ENCODE data around the gene C19orf67.

Gene C19orf67

DNA sequence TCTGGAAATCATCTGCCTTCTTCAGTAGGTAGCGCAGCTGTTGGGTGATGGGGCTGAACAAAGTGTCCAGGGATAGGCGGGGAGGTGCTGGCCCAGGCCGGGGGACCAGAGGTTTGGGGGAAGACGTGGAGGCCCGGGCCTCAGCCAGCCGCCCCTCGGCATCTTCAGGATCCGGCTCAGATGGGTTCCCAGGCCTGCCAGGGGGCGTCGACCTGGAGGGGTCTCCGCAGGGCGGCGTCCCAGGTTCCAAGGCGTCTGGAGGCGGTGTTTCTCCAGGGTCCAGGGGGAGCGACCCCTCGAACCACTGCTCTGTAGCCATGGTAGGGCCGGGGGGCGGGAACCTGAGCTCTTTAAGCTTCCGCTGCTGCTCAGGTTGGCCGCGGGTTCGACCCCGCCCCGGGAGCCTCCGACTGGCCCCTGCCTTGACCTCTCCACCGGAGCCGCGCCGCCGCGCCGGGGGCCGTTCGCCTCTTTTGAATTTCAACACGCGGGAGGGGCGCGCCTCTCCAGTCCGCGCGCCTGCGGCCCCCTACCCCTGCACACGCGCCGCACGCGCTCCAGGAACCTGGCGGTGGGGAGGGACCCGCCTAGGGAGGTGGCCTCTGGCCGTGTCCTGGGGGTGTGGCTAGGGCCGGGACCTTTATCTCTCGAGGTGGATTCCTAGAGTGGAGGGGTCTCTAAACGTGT, at the start of gene C19orf67:
Gene C19orf67, minus strand, starts transcription at position 475 of the 687 bp plus-strand sequence. Its CDS starts 156 bp downstream, at position 319.
- no peak for DNase-seq (ENCODE audit: low read depth)

DNA sequence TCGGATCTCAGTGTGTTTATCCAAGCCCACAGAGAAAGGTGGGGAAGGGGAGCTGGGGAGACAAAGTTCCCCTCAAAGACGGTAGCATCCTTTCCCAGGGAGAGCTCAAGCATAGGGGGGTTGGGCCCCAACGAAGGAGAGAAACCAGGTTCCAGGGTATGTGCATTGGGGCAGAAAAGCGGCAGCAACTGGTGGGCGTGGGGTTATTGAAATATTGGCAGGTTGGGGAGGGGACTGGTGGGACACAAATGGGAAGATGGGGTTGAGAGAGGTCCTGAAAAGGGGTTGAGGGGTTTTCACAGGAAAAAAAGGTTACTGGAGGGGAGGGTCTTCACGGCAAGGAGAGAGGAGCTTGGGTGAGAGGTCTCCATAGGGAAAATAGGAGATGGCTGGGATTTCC, 49.8 kb upstream of the C19orf67 start:
- no peak for DNase-seq (ENCODE audit: low read depth)

DNA sequence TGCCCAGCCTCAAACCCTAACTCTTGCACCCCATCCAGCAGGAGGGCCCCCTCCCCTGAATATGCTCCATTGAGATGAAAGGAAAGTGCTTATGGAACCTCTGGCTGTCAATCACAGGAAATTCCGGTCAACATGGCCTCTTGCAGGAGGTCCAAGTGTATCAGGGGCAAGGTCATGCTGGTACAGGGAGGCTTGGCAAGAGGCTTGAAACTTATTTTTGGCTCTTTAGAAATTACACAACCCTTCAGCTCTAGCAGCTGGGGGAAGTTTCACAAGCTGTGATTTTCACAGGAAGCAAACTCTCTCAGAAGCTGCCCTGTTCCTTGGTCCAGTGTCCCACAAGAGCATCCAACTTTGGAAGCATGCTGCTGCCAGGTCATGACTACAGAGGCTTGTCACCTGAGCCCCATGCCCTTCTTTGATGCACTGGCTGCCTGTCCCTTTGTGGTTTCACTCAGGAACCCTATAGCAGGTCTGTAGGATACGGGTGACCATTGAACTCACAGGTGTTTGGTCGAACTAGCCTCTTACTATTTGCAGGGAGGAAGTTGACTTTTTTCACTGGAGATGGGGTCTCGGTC, 42.4 kb upstream of the C19orf67 start:
- no peak for DNase-seq (ENCODE audit: low read depth)

DNA sequence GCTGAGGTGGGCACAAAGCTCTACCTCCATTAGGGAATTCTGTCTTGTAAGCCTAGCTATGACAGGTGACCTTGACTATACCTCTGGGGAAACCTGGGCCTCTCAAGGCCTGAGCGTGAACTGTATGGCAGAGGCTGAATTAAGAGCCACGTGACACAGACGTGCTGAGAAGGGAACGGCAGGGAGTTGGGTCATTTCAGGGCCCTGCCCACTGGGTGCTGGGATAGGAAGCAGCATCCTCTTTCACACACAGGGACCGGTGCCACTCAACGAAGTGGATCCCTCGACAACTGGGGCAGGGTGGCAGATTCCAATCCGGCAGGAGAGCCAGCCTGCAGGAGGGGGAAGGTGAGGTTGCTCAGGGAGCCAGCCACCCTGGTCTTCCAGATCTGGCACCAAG, 41.6 kb upstream of the C19orf67 start:
- no peak for DNase-seq (ENCODE audit: low read depth)

GRCh38 chr19:14122924-14123323, 37.3 kb upstream of the C19orf67 start:
- DNase-seq (ENCODE audit: low read depth): no peak

DNA sequence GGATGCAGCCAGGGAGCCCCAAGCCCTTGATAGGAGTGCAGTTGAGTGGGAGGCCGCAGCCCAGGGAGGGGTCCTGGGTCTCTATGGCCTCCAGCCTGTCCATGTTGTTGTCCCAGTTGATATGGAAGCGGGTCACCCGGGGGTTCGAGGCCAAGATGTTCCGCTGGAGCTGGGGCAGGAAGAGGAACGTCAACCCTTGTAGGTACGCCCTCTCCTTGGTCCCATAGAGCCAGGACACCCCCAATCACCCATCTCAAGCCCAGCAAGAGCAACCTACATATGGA, 34.9 kb upstream of the C19orf67 start:
- DNase-seq (ENCODE audit: low read depth): no peak

- no peak for DNase-seq (ENCODE audit: low read depth)
Observed at GRCh38 chr19:14119644-14120496, 34.3 kb upstream of the C19orf67 start.

DNA sequence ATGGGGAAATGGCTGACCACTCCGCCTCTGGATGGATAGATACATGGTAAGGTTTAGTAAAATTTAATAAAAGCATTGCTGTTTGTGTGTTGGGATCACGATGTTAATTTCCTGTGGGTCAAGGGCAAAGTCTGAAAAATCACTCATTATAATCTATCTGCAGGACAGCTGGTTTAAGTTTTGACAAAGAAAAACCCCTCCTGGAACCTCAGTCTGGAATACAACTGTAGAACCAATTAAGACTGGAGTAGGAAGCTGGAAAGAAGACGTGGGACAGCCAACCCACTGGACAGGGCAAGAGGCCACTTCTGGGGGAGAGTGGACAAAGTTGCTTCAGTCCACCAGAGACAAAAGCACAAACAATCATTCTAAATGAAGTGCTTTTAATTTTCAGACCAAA, 33.6 kb upstream of the C19orf67 start:
- DNase-seq (ENCODE audit: low read depth): no peak

GRCh38 chr19:14118165-14119051, 32.8 kb upstream of the C19orf67 start:
- DNase-seq (ENCODE audit: low read depth): peak; percentile 16

GRCh38 chr19:14117668-14118164, 32.1 kb upstream of the C19orf67 start, which contains the start of gene PRKACA:
Gene PRKACA, minus strand, starts transcription at chr19:14117762. Its CDS starts 215 bp downstream, at chr19:14117547.
- peak; percentile 99 for DNase-seq (ENCODE audit: low read depth)

DNA sequence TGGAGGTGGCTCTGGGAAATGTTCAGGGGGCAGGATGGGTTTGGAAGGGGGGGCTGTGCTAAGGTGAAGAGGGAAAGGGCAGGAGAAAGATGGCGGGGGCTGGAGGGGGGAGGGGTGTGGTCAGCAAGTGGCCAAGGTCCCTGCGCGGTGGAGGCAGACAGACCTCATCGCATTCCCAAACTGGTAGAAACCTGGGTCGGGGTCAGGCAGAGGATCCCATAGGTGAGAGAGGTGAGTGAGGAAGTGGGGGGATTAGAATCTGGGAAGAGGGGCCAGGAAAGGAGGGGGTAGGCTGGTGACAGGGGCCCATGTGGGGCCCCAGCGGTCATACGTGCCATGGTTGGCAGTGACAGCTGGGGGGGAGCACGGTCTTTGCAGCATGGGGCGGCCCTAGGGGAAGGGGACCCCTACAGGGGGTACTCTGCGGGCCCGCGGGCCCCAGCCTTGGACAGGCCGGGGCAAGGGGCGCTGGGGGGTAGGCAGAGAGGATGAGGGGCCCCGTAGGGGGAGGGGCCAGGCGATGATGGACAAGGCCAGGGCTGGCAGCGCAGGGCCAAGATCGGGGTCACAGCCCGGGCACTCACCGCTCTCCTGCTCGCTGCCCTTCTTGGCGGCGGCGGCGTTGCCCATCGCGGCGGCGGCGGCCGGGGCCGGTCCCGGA, 31.5 kb upstream of the C19orf67 start:
- DNase-seq (ENCODE audit: low read depth): no peak

GRCh38 chr19:14116525-14116917, 30.9 kb upstream of the C19orf67 start:
- no peak for DNase-seq (ENCODE audit: low read depth)

DNA sequence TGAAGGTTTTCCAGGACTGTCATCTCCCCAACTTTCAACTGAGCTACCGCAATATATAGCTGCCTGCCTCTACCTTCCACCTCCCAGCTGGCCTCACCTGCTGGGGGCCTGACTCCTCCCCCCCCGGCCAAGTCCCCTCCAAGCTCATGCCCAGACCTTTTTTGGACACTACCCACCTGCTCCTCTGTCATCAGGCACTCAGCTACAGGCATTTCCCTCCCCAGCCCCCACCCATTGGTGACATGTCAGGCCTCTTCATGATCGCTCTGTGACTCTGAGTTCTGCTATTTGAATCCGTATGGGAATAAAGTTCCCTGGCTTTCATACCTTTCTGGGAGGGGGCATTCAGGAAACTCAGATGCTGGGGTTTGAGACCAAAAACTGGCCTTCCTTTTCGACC, 30.2 kb upstream of the C19orf67 start:
- no peak for DNase-seq (ENCODE audit: low read depth)

- DNase-seq (ENCODE audit: low read depth): peak; percentile 21
Observed at GRCh38 chr19:14114854-14115253, 29.3 kb upstream of the C19orf67 start.

- no peak for DNase-seq (ENCODE audit: low read depth)
Observed at GRCh38 chr19:14114439-14114838, 28.9 kb upstream of the C19orf67 start.

DNA sequence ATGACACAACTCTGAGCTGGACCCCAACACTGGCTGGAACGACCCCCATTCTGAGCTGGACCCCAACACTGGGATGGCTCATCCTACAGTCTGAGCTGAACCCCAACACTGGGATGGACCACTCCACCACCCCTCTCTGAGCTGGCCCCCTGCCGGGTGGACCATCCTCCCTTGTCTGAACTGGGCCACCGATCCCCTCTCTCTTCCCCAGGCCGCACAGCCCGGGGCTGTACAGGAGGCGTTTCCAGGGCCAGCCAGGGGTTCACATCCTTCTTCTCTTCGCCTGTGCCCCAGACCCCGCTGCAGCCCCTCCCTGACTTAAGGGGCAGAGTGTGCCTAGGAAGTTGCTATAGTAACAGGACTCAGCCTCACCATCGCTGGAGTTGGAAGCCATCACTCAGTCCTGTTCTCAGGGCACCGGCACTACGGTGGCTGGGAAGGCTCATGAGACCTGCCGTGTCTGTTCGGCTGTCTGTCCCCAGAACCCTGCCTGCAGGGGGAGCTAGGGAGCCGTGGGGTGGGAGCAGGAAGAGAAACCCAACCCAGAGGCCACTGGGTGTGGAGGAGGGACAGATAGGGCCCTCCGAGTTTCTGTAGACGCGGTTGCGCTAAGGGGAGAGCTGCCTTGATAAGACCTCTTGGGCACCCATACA, 28.3 kb upstream of the C19orf67 start:
- no peak for DNase-seq (ENCODE audit: low read depth)

GRCh38 chr19:14112809-14113385, 27.3 kb upstream of the C19orf67 start:
- no peak for DNase-seq (ENCODE audit: low read depth)

DNA sequence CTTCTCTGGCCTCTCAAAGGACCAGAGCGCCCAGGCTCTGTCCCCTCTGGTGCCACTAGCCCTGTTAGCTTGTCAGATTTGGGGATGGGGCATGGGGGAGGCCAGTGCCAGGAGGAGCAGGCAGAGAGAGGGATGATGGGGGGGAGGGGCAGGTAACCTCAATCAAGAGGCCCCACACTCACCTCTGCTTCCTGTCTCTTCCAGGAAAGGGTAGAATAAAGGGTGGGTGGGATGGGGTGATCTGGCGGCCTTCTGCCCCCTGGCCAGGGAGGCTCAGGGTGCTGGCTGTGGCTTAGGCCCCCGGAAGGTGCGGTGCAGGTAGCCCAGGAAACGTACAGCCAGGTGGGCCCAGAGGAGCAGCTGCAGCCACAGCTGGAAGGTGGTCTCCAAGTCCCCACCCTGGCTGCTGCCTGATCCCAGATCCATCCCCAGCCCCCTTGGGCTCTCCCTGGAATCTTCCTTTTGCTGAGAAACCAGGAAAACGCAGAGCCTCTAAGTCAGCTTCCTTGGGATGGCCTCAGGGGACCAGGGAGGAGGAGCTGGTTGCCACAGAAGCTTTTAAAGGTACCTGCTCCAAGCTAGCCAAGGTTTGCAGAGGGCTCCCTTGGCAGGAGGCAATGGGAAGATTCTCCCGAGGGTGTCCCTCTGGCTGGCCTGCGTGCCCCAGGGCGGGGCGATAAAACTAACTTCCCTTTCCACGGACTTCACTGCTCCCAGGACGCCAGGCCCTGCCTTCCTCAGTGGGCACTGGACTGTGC, 26.6 kb upstream of the C19orf67 start:
- no peak for DNase-seq (ENCODE audit: low read depth)

DNA sequence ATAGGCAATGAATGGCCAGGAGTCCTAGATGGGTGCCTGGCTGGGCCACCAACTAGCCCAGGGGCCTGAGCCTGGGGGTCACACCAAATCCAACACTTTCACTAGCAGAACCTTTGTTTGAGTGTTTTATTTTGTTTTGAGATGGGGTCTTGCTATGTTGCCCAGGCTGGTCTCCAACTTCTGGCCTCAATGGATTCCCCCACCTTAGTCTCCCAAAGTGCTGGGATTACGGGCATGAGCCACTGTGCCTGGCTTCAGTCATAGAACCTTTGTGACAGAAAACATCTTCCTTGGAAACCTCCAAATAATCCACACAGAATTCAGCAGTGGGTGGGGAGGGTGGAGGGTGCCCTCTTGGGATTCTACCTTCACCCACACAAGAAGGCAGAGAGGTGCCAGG, 25.9 kb upstream of the C19orf67 start:
- no peak for DNase-seq (ENCODE audit: low read depth)

DNA sequence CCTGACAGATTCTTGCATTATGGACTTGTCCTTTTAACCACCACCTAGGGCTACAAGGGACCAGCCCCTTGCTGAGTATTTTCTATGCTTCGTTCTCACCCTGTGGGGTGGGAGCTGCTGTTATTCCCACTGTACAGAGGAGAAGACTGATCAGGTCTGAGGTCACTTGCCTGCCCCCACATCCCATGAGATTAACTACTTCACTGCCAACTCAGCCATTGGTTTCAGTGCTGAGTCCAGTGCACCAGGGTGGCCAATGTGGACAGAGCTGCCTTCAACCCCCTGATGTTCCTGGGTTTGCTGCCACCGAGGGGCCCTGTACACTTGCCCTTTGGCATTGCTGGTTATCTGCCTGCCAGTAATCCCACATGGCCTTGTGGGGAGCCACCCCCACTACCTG, 25.1 kb upstream of the C19orf67 start:
- DNase-seq (ENCODE audit: low read depth): no peak

Data from stimulated activated CD8-positive, alpha-beta memory T cell treated with anti-CD3 and anti-CD28 coated beads, Interleukin-12 subunit alpha, Interleukin-12 subunit beta, amount 100 ng/mL, for 4 hours (primary cell).